ENCODE data around the gene KDSR. TPM values are rescaled to one million over a fixed set of nuclear protein-coding genes. Genes with fewer than 3 reads are reported as not detected.

KDSR gene
- total RNA-seq, 4 donors from 2014 or later, result 13.1 to 37.2 (median 28.3) TPM

DNA sequence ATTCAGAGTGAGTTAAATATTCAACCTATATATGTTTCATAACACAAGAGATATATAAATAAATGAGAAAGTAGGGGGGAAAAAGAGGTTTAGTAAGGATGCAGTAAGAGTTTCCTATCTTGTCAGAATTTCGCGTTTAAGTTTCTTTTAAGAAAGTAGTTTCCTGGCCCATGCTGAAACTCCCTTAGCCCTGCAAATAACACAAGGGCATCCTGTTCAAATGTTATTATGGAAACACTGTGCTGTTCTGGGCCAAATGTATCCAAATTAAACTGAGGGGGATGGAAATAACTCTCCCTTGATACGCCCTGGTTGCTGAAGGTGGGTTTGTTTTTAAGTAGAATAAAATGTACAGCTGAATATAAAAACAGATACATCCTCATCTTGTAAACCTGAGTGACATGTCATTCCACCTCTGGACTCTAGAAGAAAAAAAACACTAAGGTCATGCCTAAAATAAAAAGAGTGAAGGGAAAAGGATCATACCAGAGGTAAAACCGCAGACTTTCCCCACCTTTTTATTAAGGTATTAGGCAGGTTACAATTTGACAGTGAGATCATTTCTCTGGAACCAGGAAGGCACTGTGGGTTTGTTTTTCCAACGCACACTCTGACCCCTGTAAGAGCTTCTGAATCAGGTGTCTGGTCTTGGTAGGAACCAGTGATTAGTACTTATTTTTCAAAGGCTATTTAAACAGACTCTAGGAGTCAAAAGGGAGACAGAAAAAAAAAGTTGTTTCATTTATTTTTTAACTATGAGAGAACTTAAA is 64.2 kb downstream of the KDSR start:
- no peaks in the 10 kb centered on the region for H3K9me3 ChIP-seq
- no peaks in the 10 kb centered on the region for H3K36me3 ChIP-seq
- intact Hi-C loops (cut with DNase I; ENCODE audit: low total_unique reads) (no loop called here), in situ Hi-C loops (cut with MboI; ENCODE audit: low pct_ligation_motif_present in 1 of 4, low pct_unique_long_range_greater_than_20kb in 1 of 4, low sequenced_read_pairs in 3 of 4) (no loop called here)
- WGBS, 2 donors (ENCODE audit: low coverage in 1 of 2), result 53% methylated on average over 4 to 5 of the region's 5 CpGs
- H3K4me3 ChIP-seq, result no peak overlapping the region
- DNase-seq, result no peak
- no peak for TF ChIP-seq EP300 (IDR thresholded peaks at IDR 0.05; ENCODE audit: low read depth)
- TF ChIP-seq POLR2A (IDR thresholded peaks at IDR 0.05), result no peak
- TF ChIP-seq POLR2AphosphoS5 (IDR thresholded peaks at IDR 0.05), result no peak
- peaks cover 0 to 38% (median 0%) of the 10 kb centered on the region in 4 donors for H3K4me1 ChIP-seq
- H3K27me3 ChIP-seq, result no peaks in the 10 kb centered on the region
- H3K27ac ChIP-seq, result peak overlapping the region; percentile 15 to 45 (median 36)

DNA sequence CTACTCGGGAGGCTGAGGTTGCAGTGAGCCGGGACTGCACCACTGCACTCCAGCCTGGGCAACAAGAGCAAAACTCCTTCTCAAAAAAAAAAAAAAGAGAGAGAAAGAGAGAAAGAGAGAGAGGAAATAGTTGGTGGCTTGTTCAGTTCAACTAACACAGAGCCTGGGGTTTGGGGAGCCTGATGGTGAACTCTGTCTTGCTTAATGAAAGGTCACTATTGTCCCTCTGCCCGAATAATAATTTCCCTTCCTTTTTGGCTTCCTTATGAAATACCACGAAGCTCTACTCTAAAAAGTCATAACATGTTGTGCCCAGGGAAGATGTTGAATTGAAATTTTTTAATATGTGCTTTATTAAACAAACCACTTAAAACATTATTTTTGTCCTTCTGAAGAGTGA is 64.8 kb downstream of the KDSR start:
- 22 to 61% methylated on average over 2 to 4 of the region's 4 CpGs for WGBS, 2 donors (ENCODE audit: low coverage in 1 of 2)
- Histone ChIP-seq H3K27ac (peak overlapping the region; percentile 8 to 45 (median 36)), H3K4me3 (no peak overlapping the region), H3K9me3 (no peaks in the 10 kb centered on the region), H3K27me3 (no peaks in the 10 kb centered on the region), H3K4me1 (peaks cover 0 to 37% (median 0%) of the 10 kb centered on the region in 4 donors), H3K36me3 (no peaks in the 10 kb centered on the region)
- in situ Hi-C loops (cut with MboI; ENCODE audit: low pct_ligation_motif_present in 1 of 4, low pct_unique_long_range_greater_than_20kb in 1 of 4, low sequenced_read_pairs in 3 of 4) (no loop called here), intact Hi-C loops (cut with DNase I; ENCODE audit: low total_unique reads) (no loop called here)
- TF ChIP-seq POLR2A (IDR thresholded peaks at IDR 0.05) (no peak), POLR2AphosphoS5 (IDR thresholded peaks at IDR 0.05) (no peak), EP300 (IDR thresholded peaks at IDR 0.05; ENCODE audit: low read depth) (no peak)
- TF ChIP-seq, protein P1, sequence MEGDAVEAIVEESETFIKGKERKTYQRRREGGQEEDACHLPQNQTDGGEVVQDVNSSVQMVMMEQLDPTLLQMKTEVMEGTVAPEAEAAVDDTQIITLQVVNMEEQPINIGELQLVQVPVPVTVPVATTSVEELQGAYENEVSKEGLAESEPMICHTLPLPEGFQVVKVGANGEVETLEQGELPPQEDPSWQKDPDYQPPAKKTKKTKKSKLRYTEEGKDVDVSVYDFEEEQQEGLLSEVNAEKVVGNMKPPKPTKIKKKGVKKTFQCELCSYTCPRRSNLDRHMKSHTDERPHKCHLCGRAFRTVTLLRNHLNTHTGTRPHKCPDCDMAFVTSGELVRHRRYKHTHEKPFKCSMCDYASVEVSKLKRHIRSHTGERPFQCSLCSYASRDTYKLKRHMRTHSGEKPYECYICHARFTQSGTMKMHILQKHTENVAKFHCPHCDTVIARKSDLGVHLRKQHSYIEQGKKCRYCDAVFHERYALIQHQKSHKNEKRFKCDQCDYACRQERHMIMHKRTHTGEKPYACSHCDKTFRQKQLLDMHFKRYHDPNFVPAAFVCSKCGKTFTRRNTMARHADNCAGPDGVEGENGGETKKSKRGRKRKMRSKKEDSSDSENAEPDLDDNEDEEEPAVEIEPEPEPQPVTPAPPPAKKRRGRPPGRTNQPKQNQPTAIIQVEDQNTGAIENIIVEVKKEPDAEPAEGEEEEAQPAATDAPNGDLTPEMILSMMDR (IDR thresholded peaks at IDR 0.05), result no peak
- no peak for DNase-seq

GRCh38 chr18:63301434-63301833 is 65.6 kb downstream of the KDSR start:
- H3K4me3 ChIP-seq, result no peak overlapping the region
- peaks cover 0 to 37% (median 0%) of the 10 kb centered on the region in 4 donors for H3K4me1 ChIP-seq
- no peaks in the 10 kb centered on the region for H3K9me3 ChIP-seq
- in situ Hi-C loops (cut with MboI; ENCODE audit: low pct_ligation_motif_present in 1 of 4, low pct_unique_long_range_greater_than_20kb in 1 of 4, low sequenced_read_pairs in 3 of 4) (no loop called here), intact Hi-C loops (cut with DNase I; ENCODE audit: low total_unique reads) (no loop called here)
- no peaks in the 10 kb centered on the region for H3K36me3 ChIP-seq
- WGBS, 2 donors (ENCODE audit: low coverage in 1 of 2), result 74 to 76% methylated on average over 9 of the region's 9 CpGs
- peak overlapping the region; percentile 8 to 45 (median 36) for H3K27ac ChIP-seq
- TF ChIP-seq POLR2A (IDR thresholded peaks at IDR 0.05) (no peak), EP300 (IDR thresholded peaks at IDR 0.05; ENCODE audit: low read depth) (no peak)
- no peaks in the 10 kb centered on the region for H3K27me3 ChIP-seq
- DNase-seq, result no peak

GRCh38 chr18:63299837-63300745 is 66.9 kb downstream of the KDSR start:
- TF ChIP-seq, protein P1 (IDR thresholded peaks at IDR 0.05), result no peak
- TF ChIP-seq EP300 (IDR thresholded peaks at IDR 0.05; ENCODE audit: low read depth) (no peak), POLR2AphosphoS5 (IDR thresholded peaks at IDR 0.05) (no peak), POLR2A (IDR thresholded peaks at IDR 0.05) (no peak)
- intact Hi-C loops (cut with DNase I; ENCODE audit: low total_unique reads) (no loop called here), in situ Hi-C loops (cut with MboI; ENCODE audit: low pct_ligation_motif_present in 1 of 4, low pct_unique_long_range_greater_than_20kb in 1 of 4, low sequenced_read_pairs in 3 of 4) (no loop called here)

More at GRCh38 chr18:63299837-63300745, 66.9 kb downstream of the KDSR start:
- Histone ChIP-seq H3K27ac (peak overlapping the region in 3 of 4 donors; percentile 24 to 45 (median 30)), H3K36me3 (no peaks in the 10 kb centered on the region), H3K4me1 (peaks cover 0 to 34% (median 0%) of the 10 kb centered on the region in 4 donors), H3K4me3 (no peak overlapping the region), H3K27me3 (no peaks in the 10 kb centered on the region), H3K9me3 (no peaks in the 10 kb centered on the region)
- 61 to 62% methylated on average over 3 to 5 of the region's 5 CpGs for WGBS, 2 donors (ENCODE audit: low coverage in 1 of 2)
- no peak for DNase-seq
